Measurements from ENCODE around the gene ANP32E.
"Not testable (repeated sequence)": the region's sequence is repeated elsewhere in the genome, so short reads cannot be mapped to it uniquely, and the experiment has no call there.

ANP32E gene

DNA sequence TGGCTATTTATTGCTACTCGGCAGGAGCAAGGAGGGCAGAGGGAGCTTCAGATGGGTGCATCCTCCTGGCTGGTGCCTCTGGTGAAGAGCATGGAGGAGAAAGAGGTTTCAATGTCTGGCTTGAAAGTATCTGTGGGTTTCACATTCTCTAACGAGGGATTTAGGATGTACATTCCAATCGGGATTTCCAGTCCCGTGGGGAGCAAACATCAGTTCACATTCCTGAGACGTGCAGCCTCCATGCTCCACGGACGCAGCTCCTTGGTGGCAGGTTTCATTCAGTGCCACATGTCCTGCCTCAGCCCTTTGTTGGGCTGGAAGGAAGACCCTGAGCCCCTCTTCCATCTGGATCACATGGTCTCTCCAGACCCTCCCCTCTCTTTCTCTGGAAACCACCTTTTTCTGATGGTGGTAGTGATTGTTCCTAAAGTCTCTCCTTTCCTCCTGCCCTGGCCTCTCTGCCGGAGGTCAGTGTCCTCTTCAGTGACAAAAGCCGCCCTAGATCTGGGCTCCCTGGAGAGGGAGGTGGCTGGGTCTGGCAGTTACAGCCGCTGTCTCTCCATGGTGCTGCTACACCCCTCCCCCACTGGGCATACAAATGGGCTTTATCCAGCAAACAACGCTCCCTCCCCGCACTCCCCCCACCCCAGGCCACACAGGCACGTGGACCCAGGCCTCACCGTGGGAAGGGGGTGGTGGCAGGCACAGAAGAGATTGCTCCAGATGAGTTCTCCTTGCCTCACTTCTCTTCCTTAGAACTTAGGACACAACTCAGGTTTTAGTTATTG is 20.8 kb upstream of the ANP32E start:
- DNase-seq: no peak

DNA sequence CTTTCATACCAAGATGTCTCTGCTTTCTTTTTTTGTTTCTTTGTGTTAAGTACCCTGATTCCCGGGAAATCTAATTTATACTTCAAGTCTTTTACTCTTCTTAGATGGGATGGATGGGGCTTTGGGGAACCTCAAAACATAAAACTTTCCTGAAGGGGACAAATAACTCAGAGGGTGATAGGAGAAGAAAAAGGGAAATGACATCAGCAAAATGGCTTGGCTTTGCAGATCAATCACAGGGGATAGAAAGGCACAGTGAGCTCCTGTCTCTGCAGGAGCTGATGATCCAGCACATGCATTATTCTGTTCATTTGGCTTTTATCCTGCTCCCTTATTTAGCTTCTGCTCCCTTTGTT is 20.3 kb upstream of the ANP32E start:
- DNase-seq: no peak

DNA sequence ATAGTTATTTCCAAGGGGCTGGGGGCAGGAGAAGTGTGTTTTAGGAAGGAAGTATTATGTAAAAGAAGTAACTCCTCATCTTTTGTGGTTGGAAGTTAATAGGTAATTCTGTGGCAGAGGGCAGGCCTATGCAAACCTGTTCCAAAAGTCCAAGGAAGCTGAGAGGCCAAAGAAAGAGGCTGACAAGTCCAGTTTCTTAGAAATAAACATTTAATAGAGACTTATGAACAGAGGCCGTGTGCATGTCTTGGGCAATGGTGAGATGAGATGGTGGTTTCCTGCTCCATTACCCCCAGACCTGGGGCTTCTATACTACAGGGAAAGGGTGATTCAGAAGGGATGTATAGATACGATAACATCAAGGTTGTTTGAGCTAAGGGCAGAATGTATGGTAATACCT is 14.0 kb upstream of the ANP32E start:
- no peak for DNase-seq

DNA sequence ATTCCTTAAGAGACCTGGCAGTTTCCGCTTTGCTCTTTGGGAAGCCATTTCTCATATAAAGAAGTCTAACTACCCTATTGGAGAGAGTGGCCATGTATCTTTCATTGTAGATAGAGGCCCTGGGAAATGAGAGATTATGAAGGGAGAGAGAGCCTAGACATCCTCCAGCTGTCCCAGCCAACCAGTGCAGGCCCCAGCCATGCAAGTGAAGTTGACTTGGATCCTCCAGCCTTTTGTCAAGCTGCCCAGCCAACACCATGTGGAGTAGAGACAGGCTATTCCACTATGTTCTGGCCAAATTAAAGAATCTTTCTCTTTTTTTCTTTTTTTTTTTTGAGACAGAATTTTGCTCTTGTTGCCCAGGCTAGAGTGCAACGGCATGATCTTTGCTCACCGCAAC is 7.1 kb upstream of the ANP32E start:
- no peak for DNase-seq

DNA sequence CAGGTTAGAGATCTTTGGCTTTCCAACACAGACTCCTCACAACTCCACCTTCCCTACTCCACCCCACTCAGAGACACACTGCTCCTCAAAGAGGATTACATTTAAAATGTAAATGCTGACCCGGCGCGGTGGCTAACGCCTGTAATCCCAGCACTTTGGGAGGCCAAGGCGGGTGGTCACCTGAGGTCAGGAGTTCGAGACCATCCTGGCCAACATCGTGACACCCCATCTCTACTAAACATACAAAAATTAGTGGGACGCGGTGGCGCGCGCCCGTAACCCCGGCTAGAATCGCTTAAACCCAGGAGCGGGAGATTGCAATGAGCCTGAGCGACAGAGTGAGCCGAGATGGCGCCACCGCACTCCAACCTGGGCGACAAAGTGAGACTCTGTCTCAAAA is 1.8 kb upstream of the ANP32E start:
- DNase-seq: no peak

DNA sequence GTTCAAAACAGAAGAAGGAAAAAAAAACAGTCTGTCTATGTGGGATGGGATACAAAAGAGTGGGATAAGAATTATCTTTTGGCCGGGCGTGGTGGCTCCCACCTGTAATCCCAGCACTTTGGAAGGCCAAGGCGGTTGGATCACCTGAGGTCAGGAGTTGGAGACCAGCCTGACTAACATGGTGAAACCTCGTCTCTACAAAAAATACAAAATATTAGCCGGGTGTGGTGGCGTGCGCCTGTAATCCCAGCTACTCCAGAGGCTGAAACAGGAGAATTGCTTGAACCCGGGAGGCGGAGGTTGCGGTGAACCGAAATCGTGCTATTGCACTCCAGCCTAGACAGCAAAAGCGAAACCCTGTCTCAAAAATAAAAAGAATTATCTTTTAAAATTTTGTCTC is 1.3 kb upstream of the ANP32E start:
- not testable (repeated sequence) for DNase-seq

DNA sequence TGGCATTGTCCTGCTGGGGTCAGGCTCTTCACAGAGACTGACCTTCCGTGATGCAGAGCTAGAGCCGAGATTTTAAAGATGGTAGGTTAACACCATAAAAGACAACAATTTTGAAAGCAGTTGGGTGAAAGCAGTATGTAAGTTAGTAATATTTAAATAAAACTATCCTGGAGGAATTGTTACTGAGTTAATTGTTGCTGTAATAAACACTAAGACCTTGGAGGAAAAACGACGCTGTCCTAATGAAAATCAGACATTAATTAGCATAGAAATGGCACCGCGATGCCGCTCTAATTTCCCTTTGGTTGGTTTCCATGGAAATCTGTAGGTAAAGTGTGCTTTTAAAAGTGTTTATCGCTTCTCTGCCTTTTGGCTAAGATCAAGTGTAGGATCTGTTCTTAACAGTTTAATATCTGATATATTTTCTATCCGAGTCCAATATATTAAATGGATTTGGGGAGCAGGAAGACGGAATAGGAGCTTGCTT is 745 bp upstream of the ANP32E start:
- no peak for DNase-seq

DNA sequence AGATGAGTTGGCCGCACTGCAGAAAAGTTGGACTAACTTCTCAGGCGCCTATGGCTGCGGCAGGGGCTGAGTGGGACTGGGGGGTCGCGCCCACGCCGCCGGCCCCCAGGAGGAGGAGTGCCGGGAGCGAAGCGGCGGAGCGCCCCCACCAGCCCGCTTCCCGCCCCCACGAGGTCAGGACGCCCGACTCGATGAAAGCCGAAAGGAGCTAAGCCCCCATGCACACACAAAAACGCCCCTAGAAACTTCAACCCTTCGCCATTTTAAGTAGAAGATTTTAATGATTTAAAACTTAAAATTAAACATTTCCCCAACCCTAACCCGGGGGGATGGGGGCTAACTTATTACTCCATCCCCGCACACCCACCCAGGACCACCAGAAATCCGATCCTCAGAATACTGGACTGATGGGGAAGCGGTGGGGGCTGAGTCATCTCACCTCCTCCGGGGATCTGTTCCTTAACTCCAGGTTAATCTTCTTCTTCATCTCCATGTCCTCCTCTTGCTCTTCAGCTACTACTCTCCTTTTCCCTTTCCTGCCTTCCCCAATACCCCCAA is 539 bp downstream of the ANP32E start:
- peak; percentile 36 for DNase-seq

DNA sequence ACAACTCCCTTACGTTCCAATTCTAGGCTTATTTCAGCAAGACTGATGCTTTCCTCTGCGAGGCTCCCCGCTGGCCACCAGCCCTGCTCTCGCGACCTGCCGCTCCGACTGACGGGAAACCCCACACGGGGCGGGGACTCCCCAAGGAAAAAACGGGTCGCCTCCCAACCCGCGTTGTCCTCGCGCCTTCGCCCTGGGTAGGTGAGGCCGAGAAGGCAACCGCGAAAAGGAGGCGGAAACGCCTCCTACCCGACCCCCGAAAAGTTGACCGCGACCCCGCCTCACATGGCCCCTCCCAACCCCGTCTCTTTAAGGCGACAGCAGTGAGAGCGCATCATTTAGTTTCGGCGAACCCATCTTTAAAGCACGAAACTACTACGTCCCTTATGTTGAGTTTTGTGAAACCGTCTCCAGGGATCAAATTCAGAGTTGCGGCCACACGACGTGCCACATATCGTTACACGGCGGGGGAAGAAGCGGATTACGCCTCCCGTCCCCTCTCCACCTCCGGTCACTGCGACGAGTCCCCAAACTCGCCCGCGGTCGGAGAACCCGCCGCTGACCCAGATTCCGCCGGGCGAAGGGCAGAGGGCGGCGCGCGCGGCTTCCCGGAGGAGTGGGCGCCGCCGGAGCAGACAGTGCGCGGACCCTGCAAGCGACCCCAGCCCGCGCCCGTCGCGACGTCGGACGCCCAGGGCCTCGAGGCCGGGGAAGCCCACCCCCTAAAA is 1.2 kb downstream of the ANP32E start:
- DNase-seq: peak; percentile 94

DNA sequence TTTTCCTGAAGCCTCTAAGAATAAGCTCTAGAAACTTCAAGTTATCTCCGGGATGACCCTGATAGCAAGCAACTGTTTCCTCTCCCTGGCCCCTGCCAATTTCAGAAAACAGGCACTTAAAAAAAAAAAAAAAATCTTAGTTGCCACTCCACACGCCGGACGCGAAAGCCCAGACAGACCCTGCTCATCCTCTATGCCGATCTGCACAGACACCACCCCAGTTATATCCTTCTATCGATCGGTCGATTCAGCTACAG is 1.7 kb downstream of the ANP32E start:
- DNase-seq: no peak

DNA sequence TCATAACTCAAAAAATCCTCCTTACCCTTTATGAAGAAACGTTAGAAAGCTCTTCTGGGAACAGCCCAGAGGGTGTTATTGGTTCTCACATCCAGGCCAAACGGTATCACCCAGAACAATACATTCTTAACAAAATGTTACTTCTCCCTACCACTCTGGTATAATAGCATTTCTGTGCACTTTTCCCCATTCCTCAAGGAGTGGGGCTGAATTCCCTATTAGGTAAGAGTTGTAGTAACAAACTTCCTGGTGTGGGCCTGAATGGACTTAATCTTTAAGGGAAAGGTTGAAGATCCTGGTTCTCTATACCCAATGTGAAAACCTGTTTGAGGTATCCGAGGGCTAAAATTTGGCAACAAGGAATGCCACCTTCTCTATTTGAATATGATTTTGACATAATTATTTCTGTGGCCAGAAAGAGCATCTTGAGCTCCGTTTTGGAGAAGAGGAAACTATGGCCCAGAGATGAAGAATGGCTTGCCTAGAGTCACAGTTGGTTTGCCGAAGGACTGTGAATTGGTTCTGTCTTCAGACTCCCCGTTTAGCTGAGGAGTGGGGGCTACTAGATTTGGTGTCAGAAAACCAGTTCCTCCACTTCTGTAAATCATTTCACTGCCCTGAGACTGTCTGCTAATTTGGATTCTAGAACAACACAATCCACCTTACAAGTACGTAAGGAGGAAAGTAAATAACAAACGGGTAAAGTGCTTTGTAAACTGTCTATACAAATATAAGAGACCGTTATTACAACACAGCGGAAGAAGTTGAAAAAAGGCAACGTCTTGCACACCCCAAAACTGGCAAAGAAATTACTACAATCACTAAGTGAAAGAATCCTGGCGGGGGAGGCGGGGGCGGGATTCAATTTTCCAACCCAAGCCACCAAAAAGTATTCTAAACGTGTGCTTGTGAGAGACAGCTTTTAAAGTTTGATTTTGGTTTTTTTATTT is 2.3 kb downstream of the ANP32E start:
- peak; percentile 37 for DNase-seq

DNA sequence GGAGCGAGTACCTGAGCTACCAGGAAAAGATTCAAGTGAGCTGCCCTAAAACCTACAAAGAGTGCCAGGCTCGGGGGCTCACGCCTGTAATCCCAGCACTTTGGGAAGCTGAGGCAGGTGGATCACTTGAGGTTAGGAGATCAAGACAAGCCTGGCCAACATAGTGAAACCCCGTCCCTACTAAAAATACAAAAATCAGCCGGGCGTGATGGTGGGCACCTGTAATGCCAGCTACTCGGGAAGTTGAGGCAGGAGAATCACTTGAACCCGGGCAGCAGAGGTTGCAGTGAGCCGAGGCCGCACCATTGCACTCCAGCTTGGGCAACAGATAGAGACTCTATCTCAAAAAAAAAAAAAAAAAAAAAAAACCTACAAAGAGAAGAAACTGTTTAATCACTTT is 3.0 kb downstream of the ANP32E start:
- not testable (repeated sequence) for DNase-seq

DNA sequence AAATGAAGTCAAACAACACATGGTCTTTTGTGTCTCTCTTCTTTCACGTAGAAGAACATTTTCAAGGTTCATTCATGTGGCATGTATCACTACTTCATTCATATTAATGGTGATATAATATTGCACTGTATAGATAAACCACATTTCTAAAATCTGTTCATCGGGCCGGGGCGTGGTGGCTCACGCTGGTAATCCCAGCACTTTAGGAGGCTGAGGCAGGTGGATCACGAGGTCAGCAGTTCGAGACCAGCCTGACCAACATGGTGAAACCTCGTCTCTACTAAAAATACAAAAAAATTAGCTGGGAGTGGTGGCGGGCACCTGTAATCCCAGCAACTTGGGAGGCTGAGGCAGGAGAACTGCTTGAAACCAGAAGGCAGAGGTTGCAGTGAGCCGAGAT is 7.7 kb downstream of the ANP32E start:
- not testable (repeated sequence) for DNase-seq

DNA sequence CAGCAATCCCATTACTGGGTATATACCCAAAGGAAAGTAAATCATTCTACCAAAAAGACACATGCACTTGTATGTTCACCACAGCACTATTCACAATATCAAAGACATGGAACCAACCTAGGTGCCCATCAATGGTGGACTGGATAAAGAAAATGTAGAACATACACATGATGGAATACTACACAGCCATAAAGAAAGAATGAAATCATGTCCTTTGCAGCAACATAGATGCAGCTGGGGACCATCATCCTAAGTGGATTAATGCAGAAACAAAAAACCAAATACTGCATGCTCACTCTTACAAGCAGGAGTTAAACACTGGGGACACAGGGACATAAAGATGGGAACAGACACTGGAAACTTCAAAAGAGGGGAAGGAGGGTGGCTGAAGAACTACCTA is 8.7 kb downstream of the ANP32E start:
- DNase-seq: no peak

DNA sequence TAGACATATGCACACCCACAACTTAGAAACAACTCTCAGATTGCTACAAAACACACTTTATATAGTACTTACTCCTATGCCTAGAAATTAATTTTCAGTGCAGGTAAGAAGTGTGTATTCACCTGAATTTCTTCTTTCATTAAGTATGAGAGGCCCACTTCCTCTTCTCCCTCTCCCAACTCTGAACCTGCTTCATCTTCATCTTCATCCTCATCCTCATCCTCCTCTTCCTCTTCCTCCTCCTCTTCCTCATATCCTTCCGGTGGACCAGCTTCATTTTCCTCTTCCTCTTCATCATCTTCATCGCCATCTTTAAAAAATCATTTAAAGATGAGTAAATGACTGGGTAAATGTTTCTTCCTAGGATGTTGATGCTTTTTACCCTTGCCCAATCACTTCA is 9.4 kb downstream of the ANP32E start:
- no peak for DNase-seq

DNA sequence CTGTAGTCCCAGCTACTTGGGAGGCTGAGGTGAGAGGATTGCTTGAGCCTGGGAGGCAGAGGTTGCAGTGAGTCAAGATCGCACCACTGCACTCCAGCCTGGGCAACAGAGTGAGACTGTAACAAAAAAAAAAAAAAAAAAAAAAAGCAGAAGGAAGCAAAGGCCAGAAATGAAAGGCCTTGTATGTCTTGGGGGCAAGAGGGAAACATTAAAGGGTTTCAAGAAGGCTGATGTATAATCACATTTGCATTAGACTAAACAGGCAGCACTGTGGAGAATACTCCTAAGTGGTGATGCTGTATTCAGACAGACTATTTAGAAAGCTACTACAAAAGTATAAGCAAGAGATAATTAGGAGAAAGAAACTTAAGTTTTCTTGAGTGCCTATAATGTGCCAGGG is 10.4 kb downstream of the ANP32E start:
- DNase-seq: no peak

DNA sequence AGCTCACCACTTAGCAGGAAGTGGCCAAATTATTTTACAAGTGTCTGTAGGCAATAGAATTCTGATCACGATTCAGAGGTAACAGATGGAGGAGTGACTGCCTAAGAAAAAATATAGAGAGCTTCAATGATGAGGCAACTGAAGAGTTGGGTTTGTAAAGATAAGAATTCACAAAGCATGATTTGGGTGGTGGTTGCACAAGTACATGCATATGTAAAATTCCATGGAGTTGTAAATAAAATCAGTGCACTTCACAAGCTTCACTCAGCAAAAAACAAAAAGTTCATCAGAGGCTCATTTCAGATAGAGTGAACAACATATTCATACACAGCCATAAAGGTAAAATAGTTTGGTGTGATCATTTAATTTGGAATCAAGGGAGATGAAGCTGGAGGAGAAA is 10.9 kb downstream of the ANP32E start:
- no peak for DNase-seq

DNA sequence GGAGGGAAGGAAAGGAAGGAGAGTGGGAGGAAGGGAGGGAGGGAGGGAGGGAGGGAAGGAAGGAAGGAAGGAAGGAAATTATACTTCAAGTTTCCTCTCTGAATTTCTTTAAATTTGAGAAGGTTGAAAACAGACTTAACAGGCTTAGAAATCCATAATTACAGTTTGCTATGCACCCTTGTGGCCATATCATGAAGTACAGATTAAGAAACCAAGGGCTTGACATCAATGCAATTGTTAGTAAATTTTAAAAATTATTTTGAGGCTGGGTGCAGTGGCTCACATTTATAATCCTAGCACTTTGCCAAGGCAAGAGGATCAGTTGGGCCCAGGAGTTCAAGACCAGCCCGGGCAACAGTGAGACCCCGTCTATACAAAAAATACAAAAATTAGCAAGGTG is 14.4 kb downstream of the ANP32E start:
- DNase-seq: peak; percentile 43

DNA sequence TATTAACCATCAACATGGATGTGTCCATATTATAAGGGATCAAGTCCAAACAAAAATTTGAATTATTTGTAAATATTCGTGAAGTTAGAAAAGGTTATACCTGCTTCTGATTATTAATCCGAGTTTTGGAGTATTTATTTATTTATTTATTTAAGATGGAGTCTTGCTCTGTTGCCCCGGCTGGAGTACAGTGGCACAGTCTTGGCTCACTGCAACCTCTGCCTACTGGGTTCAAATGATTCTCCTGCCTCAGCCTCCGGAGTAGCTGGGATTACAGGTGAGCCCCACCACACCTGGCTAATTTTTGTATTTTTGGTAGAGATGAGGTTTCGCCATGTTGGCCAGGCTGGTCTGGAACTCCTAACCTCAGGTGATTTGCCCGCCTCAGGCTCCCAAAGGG is 20.1 kb downstream of the ANP32E start:
- not testable (repeated sequence) for DNase-seq

DNA sequence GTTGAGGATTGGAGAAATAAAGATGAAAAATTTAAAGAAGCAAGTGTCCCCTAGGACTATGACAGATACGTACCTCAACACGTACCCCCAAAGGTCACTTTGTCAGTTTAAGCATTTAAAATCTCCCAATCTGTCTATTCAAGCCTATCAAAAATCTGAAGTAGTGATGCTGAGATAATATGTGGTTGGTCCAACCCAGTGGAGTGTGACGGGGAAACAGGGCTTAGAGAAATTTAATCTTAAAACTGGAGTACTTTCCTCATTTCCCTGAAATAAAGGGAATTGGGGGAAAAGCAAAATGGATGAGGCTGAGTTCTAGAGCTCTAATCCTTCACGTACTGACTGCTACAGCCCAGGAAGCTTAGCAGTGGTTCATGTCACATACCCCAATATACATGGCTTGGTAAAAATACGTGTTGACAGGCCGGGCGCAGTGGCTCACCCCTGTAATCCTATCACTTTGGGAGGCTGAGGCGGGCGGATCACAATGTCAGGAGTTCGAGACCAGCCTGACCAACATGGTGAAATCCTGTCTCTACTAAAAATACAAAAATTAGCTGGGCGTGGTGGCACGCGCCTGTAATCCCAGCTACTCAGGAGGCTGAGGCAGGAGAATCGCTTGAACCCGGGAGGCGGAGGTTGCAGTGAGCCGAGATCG is 21.7 kb downstream of the ANP32E start:
- DNase-seq: not testable (repeated sequence)

DNA sequence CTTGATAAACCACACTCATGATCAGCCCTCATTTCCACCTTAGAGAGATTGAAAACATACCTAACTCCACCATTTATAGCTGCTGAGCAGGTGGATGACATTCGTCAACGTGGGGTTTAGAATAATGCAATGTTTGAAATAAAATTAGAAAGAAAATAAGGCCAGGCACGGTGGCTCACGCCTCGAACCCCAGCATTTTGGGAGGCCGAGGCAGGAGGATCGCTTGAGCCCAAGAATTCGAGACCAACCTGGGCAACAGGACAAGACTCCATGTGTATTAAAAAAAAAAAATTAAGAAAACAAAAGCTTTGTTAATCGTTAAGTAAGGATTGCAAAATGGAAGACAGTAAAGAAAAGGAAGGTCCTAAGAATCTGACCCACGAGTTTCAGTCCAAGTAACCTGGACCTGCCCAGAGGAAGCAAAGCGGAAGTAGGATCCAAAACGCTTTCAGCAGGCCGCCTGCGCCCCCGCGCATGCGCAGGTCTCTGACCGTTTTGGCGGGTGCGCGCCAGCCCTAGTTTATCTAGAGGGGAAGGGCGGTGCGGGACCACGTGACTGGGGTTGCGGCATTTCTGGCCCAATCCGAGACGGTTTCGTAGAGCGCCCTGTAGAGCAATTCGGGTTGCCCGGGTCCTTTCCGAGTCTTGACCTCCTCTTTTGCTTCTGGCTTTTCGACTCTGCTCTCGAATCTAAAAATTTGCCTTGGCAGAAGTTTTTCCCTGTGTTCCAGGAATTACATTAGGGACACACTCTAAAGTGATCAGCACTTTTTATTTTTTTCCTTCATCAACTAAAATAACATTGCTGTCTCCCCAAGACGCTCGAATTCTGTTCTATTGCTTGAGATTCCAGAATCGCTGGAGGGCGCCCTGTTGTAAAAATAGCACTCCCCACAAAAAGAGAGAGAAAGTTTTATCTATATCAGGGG is 22.5 kb downstream of the ANP32E start:
- DNase-seq: peak; percentile 92

DNA sequence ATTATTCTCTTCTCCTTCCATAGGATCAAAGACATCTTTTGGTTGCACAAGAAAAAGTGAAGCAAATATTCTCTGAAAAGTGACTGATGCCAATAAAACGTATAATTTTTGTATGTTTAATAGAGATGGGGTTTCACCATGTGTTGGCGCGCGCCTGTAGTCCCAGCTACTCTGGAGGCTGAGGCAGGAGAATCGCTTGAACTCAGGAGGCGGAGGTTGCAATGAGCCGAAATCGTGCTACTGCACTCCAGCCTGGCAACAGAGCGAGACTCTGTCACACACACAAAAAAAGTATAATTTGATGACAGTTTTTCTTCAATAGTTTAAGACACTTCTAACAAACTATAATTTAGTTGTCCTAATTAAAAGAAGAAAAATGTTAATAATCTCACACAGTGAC is 23.8 kb downstream of the ANP32E start:
- no peak for DNase-seq

Measured in CD4-positive, alpha-beta T cell treated with Interleukin-12 subunit alpha and Interleukin-12 subunit beta, for 1 hour (primary cell).